GM12878 (cell line): ENCODE data around the gene PPP1R11. TPM values are rescaled to one million over a fixed set of nuclear protein-coding genes. Genes with fewer than 3 reads are reported as not detected.

Experiments
- ATAC-seq: fragments of 200-7000 bp; cut with Tn5 transposase; 3 replicates; pipeline ENCODE4 v1.9.1; 2020; ENCODE audit warnings: mild to moderate bottlenecking, moderate library complexity
- BruUV-seq: library from RNA; stranded (reverse); fragments of 400-500 nt; replicated peaks from 2 replicates; lab custom pipeline; 2021; lab: Mats Ljungman, UMichigan
- CTCF ChIA-PET: fragments of 300-600 bp; sonication (Branson Sonifier 250); formaldehyde crosslinking; extraction: SDS; loops from one replicate; lab custom pipeline; 2021; ENCODE audit warnings: inconsistent platforms; lab: Yijun Ruan, JAX
- POLR2A ChIA-PET: fragments of 350-600 bp; formaldehyde crosslinking; extraction: SDS; loops from one replicate; lab custom pipeline; 2021; ENCODE audit warnings: inconsistent platforms; lab: Charles Lee
- RAD21 ChIA-PET: fragments of 300-600 bp; sonication (Branson Sonifier 250); formaldehyde crosslinking; loops from one replicate; lab custom pipeline; 2023; ENCODE audit warnings: antibody characterized with exemption; ENCODE audit not compliant: unreplicated experiment; lab: Charles Lee
- SMC1A ChIA-PET: fragments of 300-600 bp; sonication (Branson Sonifier 250); formaldehyde crosslinking; loops from one replicate; lab custom pipeline; 2023; ENCODE audit not compliant: unreplicated experiment, uncharacterized antibody; lab: Charles Lee
- DNase-seq: peaks from one replicate; pipeline ENCODE4 v3.0.0-alpha.2; 2011; ENCODE audit warnings: low read depth, low spot score
- FAIRE-seq: peaks from 3 replicates; lab custom pipeline; 2011; peaks lifted over from hg19 to GRCh38; lab: Jason Lieb, UNC
- H2AFZ ChIP-seq: 2 replicates; pipeline ENCODE4 v1.6.0; 2011; ENCODE audit warnings: low read depth, low read length, control low read depth; ENCODE audit not compliant: control insufficient read depth
- H3K27ac ChIP-seq: 2 replicates; pipeline ENCODE4 v1.5.1; 2011; ENCODE audit warnings: control low read depth; ENCODE audit not compliant: control insufficient read depth, insufficient read depth
- H3K27me3 ChIP-seq, 2 experiments: replicated peaks in 1 of 2; 2 replicates each; pipeline versions ENCODE4 v1.6.0 to v1.6.1; 2011; ENCODE audit warnings: low read length in 1 of 2; ENCODE audit not compliant: control insufficient read depth in 2 of 2, insufficient read depth in 2 of 2
- H3K36me3 ChIP-seq, 2 experiments: 2 replicates each; pipeline ENCODE4 v1.5.1; 2011; ENCODE audit warnings: low read length in 1 of 2; ENCODE audit not compliant: control insufficient read depth in 2 of 2, insufficient read depth in 2 of 2
- H3K4me1 ChIP-seq: 2 replicates; pipeline ENCODE4 v1.6.1; 2011; ENCODE audit warnings: mild to moderate bottlenecking, low read length, moderate library complexity, mixed read lengths; ENCODE audit not compliant: control insufficient read depth, insufficient read depth
- H3K4me2 ChIP-seq: 2 replicates; pipeline ENCODE4 v1.6.0; 2011; ENCODE audit warnings: control low read depth; ENCODE audit not compliant: control insufficient read depth, insufficient read depth
- H3K4me3 ChIP-seq: fragments of 200-600 bp; sonication (generic); 2 replicates; pipeline ENCODE4 v1.5.1; 2016
- H3K79me2 ChIP-seq: 2 replicates; pipeline ENCODE4 v1.6.0; 2011; ENCODE audit warnings: low read length; ENCODE audit not compliant: control insufficient read depth, insufficient read depth
- H3K9ac ChIP-seq: 2 replicates; pipeline ENCODE4 v1.8.0; 2011; ENCODE audit warnings: low read length, control low read depth, mixed read lengths; ENCODE audit not compliant: control insufficient read depth, insufficient read depth
- H3K9me3 ChIP-seq: replicated peaks from 3 replicates; pipeline ENCODE4 v1.5.1; 2011; ENCODE audit warnings: mild to moderate bottlenecking, low read length; ENCODE audit not compliant: control insufficient read depth, insufficient read depth
- H4K20me1 ChIP-seq: 2 replicates; pipeline ENCODE4 v1.6.0; 2011; ENCODE audit not compliant: control insufficient read depth, insufficient read depth
- ESRRA ChIP-seq: IDR thresholded peaks from 2 replicates; pipeline ENCODE4 v1.6.1; 2012; ENCODE audit warnings: mild to moderate bottlenecking, low read length, improper control_type of control experiment
- MEF2B ChIP-seq: fragments of 450-650 bp; IDR thresholded peaks from 2 replicates; pipeline ENCODE4 v1.6.1; 2018; ENCODE audit warnings: mild to moderate bottlenecking, moderate library complexity; ENCODE audit not compliant: partially characterized antibody, poor library complexity, severe bottlenecking
- MYB ChIP-seq: fragments of 150-350 bp; IDR thresholded peaks from 2 replicates; pipeline ENCODE4 v1.6.1; 2014; ENCODE audit warnings: mild to moderate bottlenecking, low read depth, low read length, borderline replicate concordance
- RBBP5 ChIP-seq: fragments of 200-600 bp; sonication (generic); conservative IDR thresholded peaks from 2 replicates; pipeline ENCODE4 v1.6.1; 2016
- RUNX3 ChIP-seq: IDR thresholded peaks from 2 replicates; pipeline ENCODE4 v1.6.1; 2012; ENCODE audit warnings: low read length, inconsistent platforms
- SMAD5 ChIP-seq: IDR thresholded peaks from 2 replicates; pipeline ENCODE4 v1.6.1; 2016; ENCODE audit warnings: antibody characterized with exemption, low read depth
- ZSCAN29 ChIP-seq: fragments of 450-650 bp; IDR thresholded peaks from 2 replicates; pipeline ENCODE4 v1.6.1; 2017; ENCODE audit warnings: mild to moderate bottlenecking, moderate library complexity
- ZZZ3 ChIP-seq: IDR thresholded peaks from 2 replicates; pipeline ENCODE4 v1.6.1; 2011; ENCODE audit warnings: low read depth; ENCODE audit not compliant: control insufficient read depth, insufficient read length
- WGBS: methylation state at CpG from one replicate; pipeline ENCODE4 v1.1.6; 2016; ENCODE audit warnings: low lambda C conversion rate; ENCODE audit not compliant: insufficient replicate concordance, insufficient coverage; ENCODE audit errors: missing lambda C conversion rate; 5-methylcytosine and 5-hydroxymethylcytosine counted together
- in situ Hi-C: fragments of 300-500 bp; cut with MboI; formaldehyde crosslinking; loops from 9 replicates; pipeline ENCODE4 v1.14.3; 2018; ENCODE audit warnings: mixed read lengths
- intact Hi-C: fragments of 100-400 bp; cut with micrococcal nuclease; formaldehyde crosslinking; loops from one replicate; pipeline ENCODE4 v1.14.2; 2022; ENCODE audit not compliant: unreplicated experiment
- polyA plus RNA-seq, 11 experiments: library from polyadenylated mRNA; depleted of rRNA in 4 of 11; unstranded in 6 of 11; stranded (reverse) in 5 of 11; fragments of >200 nt; fragmentation: Nextera tagmentation in 4 of 11; fragmentation: Illumina TruSeq in 1 of 11; extraction: Ambion mirVana in 4 of 11; extraction: Trizol in 1 of 11; gene quantifications; 1 replicate in 1 of 11; 2 replicates in 10 of 11; pipeline versions ENCODE4 v1.2.1 to v1.2.3, GENCODE V29; 2011 to 2016; ENCODE audit warnings: inconsistent platforms in 2 of 11, missing spikeins in 2 of 11, low read depth in 1 of 11
- total RNA-seq, 4 experiments: library from RNA; depleted of rRNA in 3 of 4; stranded (reverse); fragments of >200 nt in 3 of 4; fragmentation: Illumina TruSeq in 1 of 4; extraction: Trizol in 1 of 4; gene quantifications; 2 replicates each; pipeline versions ENCODE4 v1.2.1 to v1.2.3, GENCODE V29; 2013 to 2021
- TF ChIP-seq, protein P1 (sequence below): fragments of 450-650 bp; formaldehyde crosslinking; IDR thresholded peaks from 2 replicates; pipeline ENCODE4 v1.4.0; 2022; ENCODE audit warnings: mild to moderate bottlenecking, moderate library complexity
- TF ChIP-seq, protein P2 (sequence below): IDR thresholded peaks from 2 replicates; pipeline ENCODE4 v1.6.1; 2011; ENCODE audit warnings: borderline replicate concordance, low read depth, mild to moderate bottlenecking, moderate library complexity, low read length; ENCODE audit not compliant: insufficient read depth, poor library complexity, severe bottlenecking

Gene PPP1R11
- total and polyA plus RNA-seq, 10 of the 15 experiments (the other 5 are each of a cell fraction or from before 2014, with no cell fraction given) = 12.6 to 56.1 (median 33.5) TPM

DNA sequence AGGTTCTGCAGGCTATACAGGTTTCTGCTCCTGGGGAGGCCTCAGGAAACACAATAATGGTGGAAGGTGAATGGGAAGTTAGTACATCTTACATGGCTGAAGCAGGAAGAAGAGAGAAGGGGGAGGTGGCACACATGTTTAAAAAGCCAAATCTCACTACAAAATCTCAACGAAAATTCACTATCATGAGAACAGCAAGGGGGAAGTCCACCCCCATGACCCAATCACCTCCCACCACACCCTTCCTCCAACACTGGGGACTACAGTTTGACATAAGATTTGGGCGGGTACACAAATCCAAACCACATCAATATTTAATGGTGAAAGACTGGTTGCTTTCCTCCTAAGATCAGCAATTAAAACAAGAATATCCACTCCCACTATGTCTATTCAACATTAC is 19.8 kb upstream of the PPP1R11 start (continued):
- TF ChIP-seq, protein P1, sequence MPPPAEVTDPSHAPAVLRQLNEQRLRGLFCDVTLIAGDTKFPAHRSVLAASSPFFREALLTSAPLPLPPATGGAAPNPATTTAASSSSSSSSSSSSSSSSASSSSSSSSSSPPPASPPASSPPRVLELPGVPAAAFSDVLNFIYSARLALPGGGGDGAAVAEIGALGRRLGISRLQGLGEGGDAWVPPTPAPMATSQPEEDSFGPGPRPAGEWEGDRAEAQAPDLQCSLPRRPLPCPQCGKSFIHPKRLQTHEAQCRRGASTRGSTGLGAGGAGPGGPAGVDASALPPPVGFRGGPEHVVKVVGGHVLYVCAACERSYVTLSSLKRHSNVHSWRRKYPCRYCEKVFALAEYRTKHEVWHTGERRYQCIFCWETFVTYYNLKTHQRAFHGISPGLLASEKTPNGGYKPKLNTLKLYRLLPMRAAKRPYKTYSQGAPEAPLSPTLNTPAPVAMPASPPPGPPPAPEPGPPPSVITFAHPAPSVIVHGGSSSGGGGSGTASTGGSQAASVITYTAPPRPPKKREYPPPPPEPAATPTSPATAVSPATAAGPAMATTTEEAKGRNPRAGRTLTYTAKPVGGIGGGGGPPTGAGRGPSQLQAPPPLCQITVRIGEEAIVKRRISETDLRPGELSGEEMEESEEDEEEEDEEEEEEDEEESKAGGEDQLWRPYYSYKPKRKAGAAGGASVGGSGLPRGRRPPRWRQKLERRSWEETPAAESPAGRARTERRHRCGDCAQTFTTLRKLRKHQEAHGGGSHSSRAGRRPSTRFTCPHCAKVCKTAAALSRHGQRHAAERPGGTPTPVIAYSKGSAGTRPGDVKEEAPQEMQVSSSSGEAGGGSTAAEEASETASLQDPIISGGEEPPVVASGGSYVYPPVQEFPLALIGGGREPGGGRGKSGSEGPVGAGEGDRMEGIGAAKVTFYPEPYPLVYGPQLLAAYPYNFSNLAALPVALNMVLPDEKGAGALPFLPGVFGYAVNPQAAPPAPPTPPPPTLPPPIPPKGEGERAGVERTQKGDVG (CRISPR knock-in tag) = no peak
- TF ChIP-seq RBBP5 = no peak

DNA sequence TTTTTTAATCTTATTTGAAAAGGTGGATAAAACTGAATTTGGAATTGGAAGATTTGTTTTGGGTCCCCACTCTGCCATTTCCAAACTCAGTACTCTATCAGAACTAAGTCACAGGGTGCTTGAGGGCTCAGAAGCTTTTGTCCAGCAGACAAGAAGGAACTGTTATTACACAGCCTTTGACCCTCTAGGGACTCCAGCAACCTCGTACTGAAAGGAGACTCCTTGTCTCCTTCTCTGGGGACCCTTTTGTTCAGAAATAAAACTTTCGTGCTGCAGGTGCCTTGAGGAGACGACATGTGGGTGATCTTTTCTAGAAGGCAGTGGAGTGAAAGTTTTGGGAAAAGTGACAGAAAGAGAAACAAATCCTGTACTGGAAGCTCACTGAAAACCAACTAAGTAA is 13.3 kb upstream of the PPP1R11 start:
- intact Hi-C loops = no loop called here
- H3K27me3 ChIP-seq = no peaks in the 10 kb centered on the region
- ChIA-PET SMC1A (interaction anchor here (0.7 to 1.0 kb wide), 2 partner anchors 12 to 150 kb away, joined by 3 read pairs; no protein-coding TSS in a partner anchor), RAD21 (no interaction called here), POLR2A (no interaction called here), CTCF (interaction anchor here (0.7 to 1.1 kb wide), 3 partner anchors 10 to 51 kb away, joined by 3 read pairs; no protein-coding TSS in a partner anchor)
- H3K27ac ChIP-seq = no peak overlapping the region
- H3K9ac ChIP-seq = no peak overlapping the region
- BruUV-seq = no TSS peak
- no peak overlapping the region for H2AFZ ChIP-seq
- H3K4me2 ChIP-seq = no peak overlapping the region
- H4K20me1 ChIP-seq = no peaks in the 10 kb centered on the region
- H3K36me3 ChIP-seq = no peaks in the 10 kb centered on the region; a peak in 1 of 4 replicates
- no peaks in the 10 kb centered on the region for H3K9me3 ChIP-seq
- in situ Hi-C loops = no loop called here
- FAIRE-seq (no peak), DNase-seq (no peak), ATAC-seq (no peak)
- no peaks in the 10 kb centered on the region for H3K4me1 ChIP-seq
- no peak for TF ChIP-seq RUNX3
- TF ChIP-seq ZZZ3 = no peak
- TF ChIP-seq ZSCAN29 = no peak
- TF ChIP-seq SMAD5 = no peak
- TF ChIP-seq ESRRA = no peak
- no peak for TF ChIP-seq MYB
- TF ChIP-seq, protein P2, sequence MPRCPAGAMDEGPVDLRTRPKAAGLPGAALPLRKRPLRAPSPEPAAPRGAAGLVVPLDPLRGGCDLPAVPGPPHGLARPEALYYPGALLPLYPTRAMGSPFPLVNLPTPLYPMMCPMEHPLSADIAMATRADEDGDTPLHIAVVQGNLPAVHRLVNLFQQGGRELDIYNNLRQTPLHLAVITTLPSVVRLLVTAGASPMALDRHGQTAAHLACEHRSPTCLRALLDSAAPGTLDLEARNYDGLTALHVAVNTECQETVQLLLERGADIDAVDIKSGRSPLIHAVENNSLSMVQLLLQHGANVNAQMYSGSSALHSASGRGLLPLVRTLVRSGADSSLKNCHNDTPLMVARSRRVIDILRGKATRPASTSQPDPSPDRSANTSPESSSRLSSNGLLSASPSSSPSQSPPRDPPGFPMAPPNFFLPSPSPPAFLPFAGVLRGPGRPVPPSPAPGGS = no peak
- TF ChIP-seq MEF2B = no peak
- no peak overlapping the region for H3K4me3 ChIP-seq
- 29% methylated on average over 3 of the region's 3 CpGs for WGBS
- no peaks in the 10 kb centered on the region for H3K79me2 ChIP-seq
